Activated CD8-positive, alpha-beta memory T cell treated with anti-CD3 and anti-CD28 coated beads, Interleukin-2, amount 50 U/mL, for 4 hours (primary cell): ENCODE results near the gene UVRAG.

ENCODE experiments used
- DNase-seq: peaks from one replicate; pipeline ENCODE4 v3.0.0-alpha.2; 2020

Gene UVRAG

GRCh38 chr11:75814677-75815344 lies at the start of gene UVRAG:
Gene UVRAG, plus strand, starts transcription at chr11:75815210. Its CDS starts 198 bp downstream, at chr11:75815408.
- DNase-seq: peak; percentile 97

- no peak for DNase-seq
These were observed 48.4 kb upstream of the UVRAG start for GRCh38 chr11:75766443-75767227.

DNA sequence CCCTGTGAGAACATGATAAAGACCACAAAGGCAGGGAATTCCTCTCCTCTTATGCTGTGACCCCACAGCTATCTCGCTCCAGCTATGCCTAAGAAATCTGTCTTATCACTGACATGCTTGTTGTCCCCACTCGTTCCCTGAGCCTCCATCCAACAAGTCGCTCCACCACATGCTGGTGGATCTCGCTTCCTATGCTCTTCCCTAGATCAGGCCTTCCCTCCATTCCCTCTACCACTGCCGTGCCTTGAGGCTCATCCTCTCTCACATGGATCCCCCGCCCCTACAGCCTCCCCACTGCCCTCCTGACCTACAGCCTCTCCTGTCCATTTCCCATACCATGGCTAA lies 47.8 kb upstream of the UVRAG start:
- no peak for DNase-seq

- no peak for DNase-seq
These were observed 47.3 kb upstream of the UVRAG start for GRCh38 chr11:75767793-75768111.

DNA sequence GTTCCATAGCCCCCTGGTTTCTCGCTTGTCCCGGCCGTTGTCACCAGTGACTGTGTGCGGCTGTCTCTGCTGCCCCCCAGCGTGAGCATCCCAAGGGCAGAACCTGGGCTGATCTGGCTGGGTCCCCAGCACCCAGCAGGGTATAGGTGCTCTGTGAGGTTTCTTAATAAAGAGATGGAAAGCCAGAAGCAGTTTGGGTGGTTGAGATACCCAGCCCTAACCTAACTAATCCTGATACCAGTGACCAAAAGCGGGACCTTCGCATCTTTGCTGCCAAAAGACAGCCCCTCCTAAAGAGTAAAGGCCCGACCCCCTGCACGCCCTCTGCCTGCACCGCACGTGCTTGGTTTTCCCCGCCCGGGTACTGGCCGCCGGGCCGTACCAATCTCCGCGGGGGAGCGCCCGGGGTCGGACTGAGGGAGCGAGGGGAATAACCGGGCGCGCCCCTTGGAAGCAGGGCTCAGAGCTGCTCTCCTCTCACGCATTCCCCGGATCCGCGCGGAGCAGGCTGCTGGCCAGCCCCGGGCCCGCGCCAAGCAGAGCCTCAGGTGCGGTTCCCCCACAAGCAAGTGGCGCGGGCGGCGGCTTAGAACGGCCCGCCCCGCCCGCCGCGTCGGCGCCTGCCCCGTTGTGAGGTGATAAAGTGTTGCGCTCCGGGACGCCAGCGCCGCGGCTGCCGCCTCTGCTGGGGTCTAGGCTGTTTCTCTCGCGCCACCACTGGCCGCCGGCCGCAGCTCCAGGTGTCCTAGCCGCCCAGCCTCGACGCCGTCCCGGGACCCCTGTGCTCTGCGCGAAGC lies 46.7 kb upstream of the UVRAG start, which contains the start of gene DGAT2:
Gene DGAT2 (plus strand): TSS at position 667 of the 797 bp plus-strand sequence. CDS start 214 bp downstream, outside the sequence.
- DNase-seq: peak; percentile 73

DNA sequence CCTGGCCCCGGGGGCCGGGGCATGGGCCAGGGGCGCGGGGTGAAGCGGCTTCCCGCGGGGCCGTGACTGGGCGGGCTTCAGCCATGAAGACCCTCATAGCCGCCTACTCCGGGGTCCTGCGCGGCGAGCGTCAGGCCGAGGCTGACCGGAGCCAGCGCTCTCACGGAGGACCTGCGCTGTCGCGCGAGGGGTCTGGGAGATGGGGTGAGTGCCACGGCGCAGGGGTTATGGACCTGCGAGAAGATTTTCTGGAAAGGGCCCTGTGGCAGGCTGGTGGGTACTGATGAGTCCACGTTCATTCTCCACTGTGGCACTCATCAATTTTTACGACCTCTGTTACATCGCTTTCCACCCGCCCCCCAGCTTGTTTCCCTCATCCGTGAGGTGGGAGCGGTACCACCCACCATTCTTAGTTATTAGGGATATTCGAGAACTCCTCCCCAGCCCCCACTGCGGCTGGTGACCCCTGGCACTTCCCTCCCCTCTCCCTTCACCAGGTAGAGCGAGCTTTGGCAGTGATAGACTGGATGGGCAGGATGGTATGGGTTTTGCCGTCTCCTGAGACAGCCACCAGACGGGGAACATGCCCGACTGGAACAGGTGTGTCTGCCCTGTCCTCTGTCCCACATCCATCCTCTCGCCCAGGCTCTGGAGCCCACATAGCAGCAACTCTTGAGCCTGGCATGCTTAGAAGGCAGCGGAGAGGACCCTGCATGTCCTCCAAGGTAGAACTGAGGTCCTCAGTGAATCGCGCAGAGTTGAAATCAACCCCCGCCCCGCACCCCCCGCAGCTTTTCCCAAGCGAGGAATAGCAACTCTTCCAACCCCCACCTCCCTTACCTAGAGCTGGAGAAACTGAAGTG lies 45.9 kb upstream of the UVRAG start:
- DNase-seq: no peak

GRCh38 chr11:75770102-75770501 lies 44.9 kb upstream of the UVRAG start:
- no peak for DNase-seq

GRCh38 chr11:75771646-75772410 lies 43.2 kb upstream of the UVRAG start:
- DNase-seq: no peak

DNA sequence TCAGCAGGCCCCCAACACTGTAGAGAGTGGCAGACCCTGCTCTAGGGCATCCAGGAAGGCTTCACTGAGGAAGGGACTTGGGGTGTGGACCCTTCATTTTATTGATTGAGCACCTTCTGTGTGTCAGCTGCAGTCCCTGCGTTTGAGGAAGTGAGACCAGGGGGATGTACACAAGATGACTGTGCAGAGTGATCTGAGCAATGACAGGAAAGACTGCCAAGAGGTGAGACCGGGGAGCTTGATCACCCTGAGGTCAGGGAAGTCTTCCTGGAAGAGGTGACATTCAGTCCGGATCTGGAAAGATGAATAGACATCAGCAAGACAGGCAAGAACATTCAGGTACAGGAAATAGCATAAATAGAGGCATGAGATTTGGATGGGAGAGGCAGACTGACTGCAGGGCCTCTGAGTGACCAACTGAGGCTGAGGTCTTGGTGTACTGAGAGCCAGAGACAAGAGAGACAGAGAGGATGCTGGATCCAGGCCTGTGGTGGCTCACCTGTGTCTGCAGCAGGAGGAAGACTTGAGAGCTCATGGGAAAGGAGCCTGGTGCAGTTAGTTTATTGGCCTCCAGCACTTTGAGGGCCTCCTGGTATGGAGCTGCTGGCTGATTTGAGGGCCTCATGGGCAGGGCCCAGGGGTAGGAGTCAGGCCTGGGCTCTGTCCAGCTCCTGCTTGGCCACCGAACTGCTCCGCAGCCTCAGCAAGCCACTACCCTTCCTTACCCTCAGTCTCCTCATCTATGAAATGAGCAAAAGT lies 41.2 kb upstream of the UVRAG start:
- no peak for DNase-seq

- DNase-seq: no peak
These were observed 40.0 kb upstream of the UVRAG start for GRCh38 chr11:75775056-75775455.

DNA sequence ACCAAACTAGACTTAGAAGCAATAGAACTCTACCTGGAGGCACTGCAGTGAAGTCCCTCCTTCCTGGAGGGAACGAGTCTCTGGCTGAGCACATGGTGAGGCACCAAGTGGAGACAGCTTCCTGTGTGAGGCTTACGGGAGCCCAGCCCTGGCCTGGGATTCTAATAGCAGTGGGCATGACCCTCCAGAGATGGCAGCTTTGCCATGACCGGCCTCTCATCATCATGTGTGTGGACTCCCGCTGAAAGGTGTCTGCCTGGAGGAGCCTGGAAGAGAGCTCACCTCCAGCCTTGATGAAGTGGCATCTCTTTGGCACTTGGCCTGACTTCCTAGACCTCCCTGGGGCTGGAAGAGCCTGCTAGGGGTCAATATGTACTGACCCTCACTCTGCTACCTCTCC lies 38.5 kb upstream of the UVRAG start:
- DNase-seq: no peak

DNA sequence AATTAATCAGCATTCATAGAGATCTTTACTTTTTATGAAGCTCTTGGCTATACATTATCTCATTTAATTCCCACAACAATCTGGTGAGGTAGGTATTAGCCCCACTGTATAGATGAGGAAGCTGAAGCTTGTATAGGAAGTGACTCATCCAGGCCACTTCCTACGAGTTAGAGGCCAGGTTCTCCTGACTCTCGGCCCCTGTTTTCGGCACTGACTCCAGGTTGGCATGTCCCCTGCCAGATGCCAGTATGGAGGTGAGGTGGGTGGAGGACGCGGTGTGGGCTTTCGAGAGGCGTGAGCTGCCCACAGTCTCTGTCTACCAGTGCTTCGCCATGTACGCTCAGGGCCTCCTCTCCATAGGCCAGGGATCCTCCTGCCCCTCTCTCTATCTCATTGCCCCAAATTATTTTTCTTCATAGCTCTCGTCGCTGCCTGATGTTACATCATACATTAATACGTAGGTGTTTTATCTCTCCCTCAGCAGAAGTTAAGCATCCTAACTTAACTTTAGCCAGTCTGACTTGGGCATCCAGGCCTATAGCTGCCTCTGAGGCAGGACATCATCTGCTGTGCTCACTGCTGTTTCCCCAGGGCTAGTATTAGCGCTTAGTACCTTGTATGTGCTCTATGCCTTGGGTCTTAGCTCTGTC lies 37.4 kb upstream of the UVRAG start:
- DNase-seq: no peak

GRCh38 chr11:75778962-75779361 lies 36.0 kb upstream of the UVRAG start:
- DNase-seq: no peak

GRCh38 chr11:75779960-75780359 lies 35.0 kb upstream of the UVRAG start:
- DNase-seq: no peak

DNA sequence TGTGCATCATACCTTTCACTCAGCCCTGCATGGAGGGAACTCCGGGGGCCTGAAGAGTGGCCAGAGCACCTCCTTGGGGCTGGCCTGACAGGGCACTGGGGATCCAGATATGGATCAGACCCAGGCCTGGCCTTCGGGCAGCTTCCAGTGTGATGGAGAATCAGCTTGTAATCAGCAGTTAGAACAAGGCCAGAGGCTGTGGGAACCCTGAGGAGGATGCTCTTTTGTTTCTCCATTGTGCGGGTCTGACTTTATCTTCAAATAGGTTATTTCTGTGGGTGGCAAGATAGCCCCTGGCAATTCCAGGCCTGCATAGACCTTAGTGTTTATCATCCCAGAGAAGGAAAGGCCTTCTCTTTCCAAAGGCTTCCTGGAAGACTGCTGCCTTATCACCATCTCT lies 34.1 kb upstream of the UVRAG start:
- no peak for DNase-seq

DNA sequence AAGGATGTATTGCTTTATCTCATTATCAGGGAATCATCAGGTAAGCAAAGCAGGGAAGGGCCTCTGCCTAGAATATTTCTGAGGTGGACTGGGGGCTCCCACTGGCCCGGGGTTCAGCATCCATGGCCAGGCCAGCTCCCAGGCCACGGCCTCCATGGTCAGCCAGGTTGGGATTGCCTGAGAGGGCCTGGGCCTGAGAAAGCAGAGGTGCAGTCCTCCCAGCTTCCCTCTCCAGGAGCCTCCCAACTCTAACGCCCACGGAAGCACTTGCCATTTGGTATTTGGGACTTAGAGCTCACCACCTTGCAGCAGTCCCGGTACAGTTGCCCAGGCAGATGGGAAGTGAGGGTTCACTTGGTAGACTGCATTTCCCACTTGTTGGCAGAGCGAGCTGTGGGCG lies 33.7 kb upstream of the UVRAG start:
- DNase-seq: no peak

DNA sequence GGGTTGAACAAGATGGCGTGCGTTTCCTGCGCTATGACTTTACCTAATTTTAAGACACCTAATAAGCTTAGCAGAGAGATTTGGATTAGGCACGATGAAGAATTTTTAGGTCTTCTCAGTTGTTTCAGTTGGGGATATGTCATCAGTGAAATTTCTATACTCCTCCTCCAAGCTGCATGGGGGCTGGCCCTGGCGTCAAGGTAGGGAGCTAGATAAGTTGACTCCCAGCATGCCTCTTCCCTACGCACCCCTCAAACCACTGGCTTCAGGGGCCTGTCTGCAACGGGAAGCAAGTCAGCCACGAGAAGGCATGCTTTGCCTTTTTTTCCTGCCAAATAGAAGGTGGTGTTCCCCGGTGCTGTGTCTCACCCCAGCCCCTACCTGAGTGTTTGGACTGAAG lies 33.2 kb upstream of the UVRAG start:
- DNase-seq: no peak

DNA sequence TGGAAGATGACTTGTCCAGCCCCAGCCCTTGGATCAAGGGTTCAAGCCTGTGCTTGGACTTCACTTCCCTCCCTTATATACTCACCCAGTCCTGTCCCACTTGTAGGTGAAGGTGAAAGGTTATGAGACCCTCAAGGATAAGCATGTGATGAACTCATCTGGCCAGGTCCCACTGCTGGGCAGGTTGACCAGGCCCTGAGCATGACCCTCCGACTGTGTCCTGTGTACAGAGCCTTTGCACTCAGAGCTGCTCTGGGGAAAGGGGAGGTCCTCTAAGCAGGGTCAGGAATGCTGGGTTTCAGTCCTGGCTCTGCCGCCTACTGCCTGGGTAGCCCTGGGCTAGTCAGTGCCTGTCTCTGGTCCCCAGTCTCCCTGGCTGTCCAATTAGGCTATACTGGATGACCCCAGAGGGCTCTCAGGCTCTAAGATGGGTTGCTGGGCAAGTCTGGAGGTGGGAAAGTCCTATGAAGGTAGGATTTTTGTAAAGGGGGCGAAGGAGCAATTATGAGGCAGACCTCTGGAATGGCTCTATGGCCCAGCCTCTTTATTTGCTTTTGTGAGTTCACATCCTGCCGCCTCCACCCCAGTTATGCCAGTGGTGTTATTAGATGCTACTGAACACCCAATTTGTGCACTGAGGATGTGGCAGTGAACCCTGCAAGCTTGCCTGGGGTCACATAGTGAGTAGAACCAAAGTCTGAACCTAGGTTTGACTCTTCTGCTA lies 32.3 kb upstream of the UVRAG start:
- no peak for DNase-seq

GRCh38 chr11:75783416-75784084 lies 31.5 kb upstream of the UVRAG start:
- no peak for DNase-seq
